IMR-90 (cell line): ENCODE data around the gene NOL9. TPM values are rescaled to one million over a fixed set of nuclear protein-coding genes. Genes with fewer than 3 reads are reported as not detected.

Source experiments
- ATAC-seq: fragments of 200-7000 bp; cut with Tn5 transposase; 2 replicates; pipeline ENCODE4 v1.9.1; 2020; ENCODE audit warnings: low read depth, mild to moderate bottlenecking, moderate library complexity
- BruUV-seq: library from RNA; stranded (reverse); fragments of 400-500 nt; replicated peaks from 2 replicates; lab custom pipeline; 2021; lab: Mats Ljungman, UMichigan
- CTCF ChIA-PET: fragments of 300-600 bp; formaldehyde crosslinking; extraction: SDS; loops from one replicate; lab custom pipeline; 2021; ENCODE audit warnings: antibody characterized with exemption; lab: Yijun Ruan, JAX
- POLR2A ChIA-PET: fragments of 300-600 bp; sonication (Branson Sonifier 250); formaldehyde crosslinking; loops from one replicate; lab custom pipeline; 2022; ENCODE audit warnings: antibody characterized with exemption; ENCODE audit not compliant: unreplicated experiment; lab: Charles Lee
- DNase-seq: peaks from one replicate; pipeline ENCODE4 v3.0.0; 2013
- H2AFZ ChIP-seq: replicated peaks from 2 replicates; pipeline ENCODE3; 2013; ENCODE audit warnings: low read length, mild to moderate bottlenecking; ENCODE audit not compliant: poor library complexity
- H2AK5ac ChIP-seq: 2 replicates; pipeline ENCODE4 v1.6.1; 2013; ENCODE audit warnings: low read depth, low read length, inconsistent platforms
- H2AK9ac ChIP-seq: replicated peaks from 2 replicates; pipeline ENCODE3; 2013; ENCODE audit warnings: mild to moderate bottlenecking, low read depth, low read length, moderate library complexity; ENCODE audit not compliant: poor library complexity
- H2BK120ac ChIP-seq: 2 replicates; pipeline ENCODE4 v1.6.1; 2013; ENCODE audit warnings: low read depth, low read length, inconsistent platforms
- H2BK15ac ChIP-seq: 3 replicates; pipeline ENCODE4 v1.6.1; 2013; ENCODE audit warnings: low read depth, low read length, inconsistent platforms
- H2BK20ac ChIP-seq: 2 replicates; pipeline ENCODE4 v1.6.1; 2013; ENCODE audit warnings: low read depth, mild to moderate bottlenecking, inconsistent platforms, low read length, moderate library complexity
- H2BK5ac ChIP-seq: 2 replicates; pipeline ENCODE4 v1.6.1; 2013; ENCODE audit warnings: mild to moderate bottlenecking, low read depth, low read length, inconsistent platforms; ENCODE audit not compliant: poor library complexity, severe bottlenecking
- H3K14ac ChIP-seq: replicated peaks from 2 replicates; pipeline ENCODE4 v1.6.1; 2013; ENCODE audit warnings: low read depth, low read length, inconsistent platforms
- H3K18ac ChIP-seq: 2 replicates; pipeline ENCODE4 v1.6.1; 2013; ENCODE audit warnings: low read depth, low read length, control low read depth
- H3K23ac ChIP-seq: 2 replicates; pipeline ENCODE4 v1.6.1; 2013; ENCODE audit warnings: low read depth, low read length, inconsistent platforms
- H3K27ac ChIP-seq: 2 replicates; pipeline ENCODE4 v1.5.1; 2013; ENCODE audit warnings: mild to moderate bottlenecking, control low read depth, low read length; ENCODE audit not compliant: insufficient read depth
- H3K27me3 ChIP-seq: 2 replicates; pipeline ENCODE4 v1.6.1; 2013; ENCODE audit warnings: low read length; ENCODE audit not compliant: control insufficient read depth, insufficient read depth
- H3K36me3 ChIP-seq: 2 replicates; pipeline ENCODE4 v1.6.1; 2013; ENCODE audit warnings: low read length, mixed read lengths; ENCODE audit not compliant: control insufficient read depth, insufficient read depth
- H3K4ac ChIP-seq: 2 replicates; pipeline ENCODE4 v1.6.1; 2013; ENCODE audit warnings: low read depth, low read length, inconsistent platforms
- H3K4me1 ChIP-seq: 2 replicates; pipeline ENCODE4 v1.6.1; 2013; ENCODE audit warnings: low read length, mixed read lengths; ENCODE audit not compliant: control insufficient read depth, insufficient read depth
- H3K4me2 ChIP-seq: 2 replicates; pipeline ENCODE4 v1.6.1; 2013; ENCODE audit warnings: low read depth, mild to moderate bottlenecking, control low read depth, low read length, moderate library complexity
- H3K4me3 ChIP-seq: 2 replicates; pipeline ENCODE4 v1.5.1; 2013; ENCODE audit warnings: low read depth, mild to moderate bottlenecking, control low read depth, low read length, moderate library complexity; ENCODE audit not compliant: insufficient read depth
- H3K56ac ChIP-seq: 2 replicates; pipeline ENCODE4 v1.6.1; 2013; ENCODE audit warnings: low read length, inconsistent platforms; ENCODE audit not compliant: insufficient read depth; ENCODE audit errors: extremely low read depth
- H3K79me1 ChIP-seq, 2 experiments: 2 replicates each; pipeline ENCODE4 v1.6.1; 2013; ENCODE audit warnings: low read length in 2 of 2, inconsistent platforms in 1 of 2, low read depth in 1 of 2
- H3K9ac ChIP-seq: 2 replicates; pipeline ENCODE4 v1.6.1; 2013; ENCODE audit warnings: low read depth, low read length, control low read depth
- H3K9me1 ChIP-seq: 2 replicates; pipeline ENCODE4 v1.6.1; 2013; ENCODE audit warnings: low read length, inconsistent platforms; ENCODE audit not compliant: insufficient read depth
- H3K9me3 ChIP-seq: 2 replicates; pipeline ENCODE4 v1.6.1; 2013; ENCODE audit warnings: low read length; ENCODE audit not compliant: control insufficient read depth, insufficient read depth
- H4K20me1 ChIP-seq: 2 replicates; pipeline ENCODE4 v1.6.1; 2013; ENCODE audit warnings: low read length, inconsistent platforms; ENCODE audit not compliant: insufficient read depth
- H4K5ac ChIP-seq: 2 replicates; pipeline ENCODE4 v1.6.1; 2013; ENCODE audit warnings: mild to moderate bottlenecking, low read depth, low read length, control low read depth
- H4K8ac ChIP-seq, 2 experiments: 2 replicates each; pipeline ENCODE4 v1.6.1; 2013; ENCODE audit warnings: low read depth in 2 of 2, low read length in 2 of 2, control low read depth in 1 of 2, inconsistent platforms in 1 of 2
- H4K91ac ChIP-seq: 2 replicates; pipeline ENCODE4 v1.6.1; 2013; ENCODE audit warnings: low read depth, low read length, inconsistent platforms; ENCODE audit not compliant: insufficient read depth
- BHLHE40 ChIP-seq: fragments of 150-350 bp; IDR thresholded peaks from 2 replicates; pipeline ENCODE4 v1.6.1; 2016; ENCODE audit warnings: mild to moderate bottlenecking, low read depth, low read length
- CEBPB ChIP-seq: IDR thresholded peaks from 2 replicates; pipeline ENCODE4 v1.6.1; 2012; ENCODE audit warnings: low read depth, low read length, improper control_type of control experiment
- CHD1 ChIP-seq: IDR thresholded peaks from 2 replicates; pipeline ENCODE4 v1.6.1; 2012; ENCODE audit warnings: low read depth, low read length, improper control_type of control experiment
- FOS ChIP-seq: fragments of 150-350 bp; IDR thresholded peaks from 2 replicates; pipeline ENCODE4 v1.6.1; 2016; ENCODE audit warnings: low read depth, low read length
- MAFK ChIP-seq: IDR thresholded peaks from 2 replicates; pipeline ENCODE4 v1.6.1; 2012; ENCODE audit warnings: low read depth, low read length, improper control_type of control experiment
- NFE2L2 ChIP-seq: fragments of 150-350 bp; IDR thresholded peaks from 2 replicates; pipeline ENCODE4 v1.6.1; 2016; ENCODE audit warnings: low read depth, mild to moderate bottlenecking, low read length
- POLR2A ChIP-seq: IDR thresholded peaks from 2 replicates; pipeline ENCODE4 v1.6.1; 2012; ENCODE audit warnings: mild to moderate bottlenecking, low read depth, low read length
- WGBS, 2 experiments: methylation state at CpG; one replicate each; pipeline versions ENCODE4 v1.1.5 to v1.1.7; 2013; ENCODE audit warnings: missing lambda C conversion rate in 2 of 2; ENCODE audit not compliant: insufficient read length in 1 of 2; ENCODE audit errors: extremely low coverage in 2 of 2; 5-methylcytosine and 5-hydroxymethylcytosine counted together
- dilution Hi-C: fragments of 300-500 bp; cut with HindIII; formaldehyde crosslinking; loops from one replicate; pipeline ENCODE4 v1.14.3; 2018; ENCODE audit warnings: low sequenced_read_pairs; ENCODE audit not compliant: unreplicated experiment
- in situ Hi-C: fragments of 300-500 bp; cut with MboI; formaldehyde crosslinking; loops from 3 replicates; pipeline ENCODE4 v1.14.3; 2019; ENCODE audit warnings: low sequenced_read_pairs, inconsistent platforms, mixed read lengths
- intact Hi-C: fragments of 100-400 bp; cut with micrococcal nuclease; formaldehyde crosslinking; loops from 2 replicates; pipeline ENCODE4 v1.10.0; 2022
- polyA plus RNA-seq, 3 experiments: library from polyadenylated mRNA; depleted of rRNA; stranded (reverse); fragments of >200 nt; gene quantifications; 2 replicates each; pipeline ENCODE4 v1.2.3, GENCODE V29; 2012; ENCODE audit warnings: low replicate concordance in 1 of 3
- total RNA-seq: library from RNA; depleted of rRNA; stranded (reverse); fragments of >200 nt; gene quantifications from 2 replicates; pipeline ENCODE4 v1.2.3, GENCODE V29; 2012

The NOL9 gene
- total and polyA plus RNA-seq, 2 of the 4 experiments (the other 2 are of a cell fraction): 13.0 to 19.2 TPM

GRCh38 chr1:6591222-6591621 lies 36.9 kb upstream of the NOL9 start:
- Histone ChIP-seq H2BK20ac (no peak overlapping the region), H2BK120ac (no peak overlapping the region), H4K5ac (no peak overlapping the region), H3K9me1 (no peaks in the 10 kb centered on the region), H3K27me3 (no peaks in the 10 kb centered on the region), H3K14ac (no peak overlapping the region), H4K91ac (no peak overlapping the region), H3K23ac (no peak overlapping the region), H2AK5ac (no peak overlapping the region), H2AFZ (no peak overlapping the region), H2BK5ac (no peak overlapping the region), H3K79me1 (peaks cover 8 to 70% of the 10 kb centered on the region in 2 experiments; a peak in 3 of 4 replicates), H3K4me2 (no peak overlapping the region), H3K9me3 (no peaks in the 10 kb centered on the region), H2AK9ac (no peak overlapping the region), H3K4ac (no peak overlapping the region), H4K20me1 (peaks cover 70% of the 10 kb centered on the region), H3K4me1 (no peaks in the 10 kb centered on the region), H3K27ac (no peak overlapping the region), H4K8ac (no peak overlapping the region), H3K4me3 (no peak overlapping the region), H3K18ac (no peak overlapping the region), H3K36me3 (peaks cover 85% of the 10 kb centered on the region), H3K9ac (no peak overlapping the region), H2BK15ac (no peak overlapping the region), H3K56ac (no peak overlapping the region)
- no TSS peak for BruUV-seq
- no peak for DNase-seq
- in situ Hi-C loops: no loop called here
- no peak for TF ChIP-seq CHD1
- TF ChIP-seq POLR2A: no peak
- TF ChIP-seq CEBPB: no peak
- TF ChIP-seq BHLHE40: no peak
- TF ChIP-seq NFE2L2: no peak
- TF ChIP-seq FOS: no peak
- TF ChIP-seq MAFK: no peak
- no peak for ATAC-seq
- intact Hi-C loops: no loop called here
- 94% methylated on average over 13 of the region's 13 CpGs; no CpG with 5 or more reads in 1 of the 2 experiments for WGBS, 2 experiments
- ChIA-PET POLR2A (no interaction called here), CTCF (no interaction called here)
- dilution Hi-C loops: no loop called here
